Measurements from ENCODE around the gene TANGO2. TPM values are rescaled to one million over a fixed set of nuclear protein-coding genes. Genes with fewer than 3 reads are reported as not detected.

The TANGO2 gene
- total RNA-seq, 1 experiment from 2014 or later = 14.6 TPM

DNA sequence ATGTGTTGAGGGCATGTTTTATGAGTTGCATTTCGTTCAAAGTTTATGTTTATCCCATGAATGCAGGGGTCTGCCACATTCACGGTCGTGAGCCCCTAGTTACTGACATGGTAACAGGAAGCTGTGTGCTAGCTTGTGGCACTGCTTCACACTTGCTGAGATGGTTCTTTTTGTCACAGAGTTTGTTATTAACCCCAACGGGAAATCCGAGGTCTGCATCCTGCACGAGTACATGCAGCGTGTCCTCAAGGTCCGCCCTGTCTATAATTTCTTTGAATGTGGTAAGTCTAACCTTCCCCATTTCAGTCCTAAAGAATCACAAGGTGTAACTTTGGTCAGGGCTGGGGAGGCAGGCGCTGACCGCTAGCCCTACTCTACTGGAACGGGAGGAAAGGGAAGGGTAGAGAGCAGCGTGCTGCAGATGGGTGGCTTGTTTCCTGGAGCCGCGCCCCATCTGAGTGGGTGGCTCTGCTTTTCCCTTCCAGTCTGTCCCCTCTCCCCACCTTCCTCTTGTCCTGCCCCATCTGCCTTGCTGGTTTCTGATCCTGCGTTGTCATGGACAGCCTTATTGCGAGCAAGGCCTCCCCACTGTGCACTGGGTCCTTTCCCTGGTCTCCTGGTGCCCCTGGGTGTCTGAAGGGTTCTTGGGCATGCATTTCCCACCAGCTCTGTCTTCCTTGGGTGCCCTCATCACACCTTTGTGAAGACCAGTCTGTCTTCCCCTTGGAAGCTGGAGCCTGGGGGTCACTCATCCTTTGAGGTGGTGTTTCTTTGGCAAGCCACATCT lies 71.0 kb downstream of the TANGO2 start:
- H3K4me1 Mint-ChIP-seq = no peaks in the 10 kb centered on the region
- H3K36me3 Mint-ChIP-seq (ENCODE audit: insufficient read depth in 1 of 3, low read depth in 3 of 3) = peaks cover 81 to 100% (median 99%) of the 10 kb centered on the region in 3 experiments
- Histone ChIP-seq H3K4ac (ENCODE audit: low read depth, low read length) (no peak overlapping the region), H3K23ac (ENCODE audit: insufficient read length, low read depth, low read length) (no peak overlapping the region), H3K4me2 (ENCODE audit: insufficient read depth, insufficient read length, low read length) (no peak overlapping the region), H2BK5ac (ENCODE audit: insufficient read length, low read length) (no peak overlapping the region), H2AFZ (ENCODE audit: low read length) (no peak overlapping the region), H3K27ac (ENCODE audit: insufficient read length, low read depth, low read length) (no peak overlapping the region), H3K79me2 (ENCODE audit: insufficient read depth, low read length) (0 out of 2 replicates have a peak, but pooled peaks cover 3% of the 10 kb centered on the region), H3K9ac (ENCODE audit: extremely low read depth, insufficient read length, low read length) (no peak overlapping the region), H2BK12ac (ENCODE audit: insufficient read length, low read depth, low read length) (no peak overlapping the region), H4K8ac (replicated peaks; ENCODE audit: insufficient read length, low read depth, low read length) (no peak overlapping the region), H3K56ac (ENCODE audit: insufficient read length, low read depth, low read length) (no peak overlapping the region), H4K5ac (ENCODE audit: insufficient read length, low read depth, low read length) (no peak overlapping the region), H3K9me3 (ENCODE audit: control insufficient read depth, low read depth, low read length) (no peaks in the 10 kb centered on the region), H3K27me3 (ENCODE audit: insufficient read depth, low read length) (no peaks in the 10 kb centered on the region), H4K91ac (ENCODE audit: insufficient read length, low read depth, low read length) (no peak overlapping the region), H3K79me1 (ENCODE audit: insufficient read depth, low read depth, low read length, poor library complexity, severe bottlenecking) (peaks cover 4% of the 10 kb centered on the region), H2BK15ac (ENCODE audit: low read depth, low read length) (no peak overlapping the region), H3K18ac (ENCODE audit: insufficient read length, low read depth, low read length) (no peak overlapping the region), H3K23me2 (ENCODE audit: insufficient read length, low read depth, low read length, poor library complexity, severe bottlenecking) (no peaks in the 10 kb centered on the region), H4K20me1 (ENCODE audit: control insufficient read depth, insufficient read depth, insufficient read length) (no peaks in the 10 kb centered on the region), H3K4me1 (ENCODE audit: insufficient read depth, low read length) (no peaks in the 10 kb centered on the region), H3K14ac (ENCODE audit: insufficient read depth, low read length) (no peak overlapping the region), H2AK5ac (ENCODE audit: insufficient read length, low read length) (no peak overlapping the region), H2BK120ac (ENCODE audit: low read depth, low read length, poor library complexity, severe bottlenecking) (no peak overlapping the region), H3T11ph (ENCODE audit: low read length) (no peak overlapping the region), H2BK20ac (ENCODE audit: low read depth, low read length, poor library complexity, severe bottlenecking) (no peak overlapping the region)
- no peaks in the 10 kb centered on the region; the same call in 1 of the 2 replicates for H3K27me3 Mint-ChIP-seq (ENCODE audit: low read depth)
- TF ChIP-seq, protein P1, sequence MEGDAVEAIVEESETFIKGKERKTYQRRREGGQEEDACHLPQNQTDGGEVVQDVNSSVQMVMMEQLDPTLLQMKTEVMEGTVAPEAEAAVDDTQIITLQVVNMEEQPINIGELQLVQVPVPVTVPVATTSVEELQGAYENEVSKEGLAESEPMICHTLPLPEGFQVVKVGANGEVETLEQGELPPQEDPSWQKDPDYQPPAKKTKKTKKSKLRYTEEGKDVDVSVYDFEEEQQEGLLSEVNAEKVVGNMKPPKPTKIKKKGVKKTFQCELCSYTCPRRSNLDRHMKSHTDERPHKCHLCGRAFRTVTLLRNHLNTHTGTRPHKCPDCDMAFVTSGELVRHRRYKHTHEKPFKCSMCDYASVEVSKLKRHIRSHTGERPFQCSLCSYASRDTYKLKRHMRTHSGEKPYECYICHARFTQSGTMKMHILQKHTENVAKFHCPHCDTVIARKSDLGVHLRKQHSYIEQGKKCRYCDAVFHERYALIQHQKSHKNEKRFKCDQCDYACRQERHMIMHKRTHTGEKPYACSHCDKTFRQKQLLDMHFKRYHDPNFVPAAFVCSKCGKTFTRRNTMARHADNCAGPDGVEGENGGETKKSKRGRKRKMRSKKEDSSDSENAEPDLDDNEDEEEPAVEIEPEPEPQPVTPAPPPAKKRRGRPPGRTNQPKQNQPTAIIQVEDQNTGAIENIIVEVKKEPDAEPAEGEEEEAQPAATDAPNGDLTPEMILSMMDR (conservative IDR thresholded peaks at IDR 0.05) = no peak
- H3K27ac Mint-ChIP-seq = 0 out of 7 replicates have a peak overlapping the region, but pooled peaks of 1 of the 3 experiments have one; percentile 53
- no CpG with 5 or more reads among the region's 16 CpGs for WGBS (ENCODE audit: extremely low coverage, insufficient read length, low lambda C conversion rate)
- no peak overlapping the region; a peak in 1 of 5 replicates for H3K4me3 Mint-ChIP-seq
- H3K9me3 Mint-ChIP-seq = no peaks in the 10 kb centered on the region
- DNase-seq = no peak
